ENCODE data around the gene CX3CR1. TPM values are rescaled to one million over a fixed set of nuclear protein-coding genes. Genes with fewer than 3 reads are reported as not detected.

CX3CR1 gene
- total RNA-seq, 1 donor from 2014 or later = 4.2 TPM

GRCh38 chr3:39318301-39318700 is 38.5 kb upstream of the CX3CR1 start:
- Mint-ChIP-seq H3K27me3 (ENCODE audit: unreplicated experiment) (peaks cover 2% of the 10 kb centered on the region), H3K27ac (ENCODE audit: unreplicated experiment) (no peak overlapping the region), H3K4me3 (ENCODE audit: unreplicated experiment) (no peak overlapping the region), H3K4me1 (ENCODE audit: unreplicated experiment) (no peaks in the 10 kb centered on the region), H3K36me3 (ENCODE audit: low read depth, unreplicated experiment) (peaks cover 4% of the 10 kb centered on the region), H3K9me3 (ENCODE audit: unreplicated experiment) (peaks cover 4% of the 10 kb centered on the region)
- TF ChIP-seq CTCF (IDR thresholded peaks at IDR 0.05; ENCODE audit: unreplicated experiment) = no peak
- DNase-seq (ENCODE audit: low spot score) = no peak

DNA sequence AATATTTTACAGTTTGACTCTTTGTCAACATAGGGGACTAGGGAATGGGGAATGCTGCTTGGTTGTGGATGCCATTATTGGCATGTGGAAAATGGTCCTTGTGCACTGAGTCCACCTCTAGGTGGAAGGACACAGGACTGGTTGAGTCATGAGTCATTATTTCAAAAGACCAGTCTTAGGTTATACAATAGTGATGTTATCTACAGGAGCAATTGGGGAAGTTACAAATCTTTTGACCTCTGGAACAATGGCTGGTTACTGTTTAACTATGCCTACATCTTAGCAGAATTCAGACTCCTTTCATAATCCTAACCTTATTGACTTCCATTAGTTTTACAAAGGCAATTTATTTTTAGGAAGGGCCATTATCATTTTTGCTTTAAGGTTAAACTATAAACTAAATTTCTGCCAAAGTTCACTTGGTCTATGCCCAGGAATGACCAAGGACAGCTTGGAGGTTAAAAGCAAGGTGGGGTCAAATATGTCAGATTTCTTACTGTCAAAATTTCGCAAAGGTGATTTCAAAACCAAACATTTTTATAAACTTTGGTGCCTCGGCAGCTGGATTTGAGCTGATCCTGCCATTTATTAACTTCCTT is 37.8 kb upstream of the CX3CR1 start:
- peaks cover 4% of the 10 kb centered on the region for H3K9me3 Mint-ChIP-seq (ENCODE audit: unreplicated experiment)
- no peak for DNase-seq (ENCODE audit: low spot score)
- H3K27ac Mint-ChIP-seq (ENCODE audit: unreplicated experiment) = no peak overlapping the region
- TF ChIP-seq CTCF (IDR thresholded peaks at IDR 0.05; ENCODE audit: unreplicated experiment) = no peak
- H3K36me3 Mint-ChIP-seq (ENCODE audit: low read depth, unreplicated experiment) = peaks cover 4% of the 10 kb centered on the region
- no peaks in the 10 kb centered on the region for H3K4me1 Mint-ChIP-seq (ENCODE audit: unreplicated experiment)
- H3K27me3 Mint-ChIP-seq (ENCODE audit: unreplicated experiment) = peaks cover 4% of the 10 kb centered on the region
- no peak overlapping the region for H3K4me3 Mint-ChIP-seq (ENCODE audit: unreplicated experiment)

DNA sequence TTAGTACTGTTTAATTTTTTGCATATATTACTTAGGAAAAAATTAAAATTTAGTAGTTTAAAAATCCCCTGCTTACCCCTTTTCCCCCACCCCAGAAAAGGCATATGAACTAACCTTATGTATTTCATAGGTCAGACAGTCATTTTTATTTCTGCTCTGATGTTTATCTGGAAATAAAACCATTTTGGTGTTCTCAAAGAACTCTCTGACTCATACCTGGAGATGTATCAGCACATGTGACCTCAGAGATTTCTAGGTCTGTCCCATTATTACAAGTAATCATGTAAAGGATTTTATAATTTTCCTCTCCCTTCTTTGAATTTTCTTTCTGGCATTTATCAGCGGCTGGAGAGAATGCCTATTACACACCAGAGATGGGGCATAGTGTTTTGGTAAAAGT is 35.6 kb upstream of the CX3CR1 start:
- no peak for DNase-seq (ENCODE audit: low spot score)
- no peak for TF ChIP-seq CTCF (IDR thresholded peaks at IDR 0.05; ENCODE audit: unreplicated experiment)
- Mint-ChIP-seq H3K27ac (ENCODE audit: unreplicated experiment) (no peak overlapping the region), H3K9me3 (ENCODE audit: unreplicated experiment) (peaks cover 4% of the 10 kb centered on the region), H3K4me3 (ENCODE audit: unreplicated experiment) (no peak overlapping the region), H3K4me1 (ENCODE audit: unreplicated experiment) (no peaks in the 10 kb centered on the region), H3K27me3 (ENCODE audit: unreplicated experiment) (peaks cover 4% of the 10 kb centered on the region), H3K36me3 (ENCODE audit: low read depth, unreplicated experiment) (peaks cover 4% of the 10 kb centered on the region)

- no peak overlapping the region for H3K4me3 Mint-ChIP-seq (ENCODE audit: unreplicated experiment)
- peaks cover 4% of the 10 kb centered on the region for H3K27me3 Mint-ChIP-seq (ENCODE audit: unreplicated experiment)
- no peak overlapping the region for H3K27ac Mint-ChIP-seq (ENCODE audit: unreplicated experiment)
- peaks cover 4% of the 10 kb centered on the region for H3K9me3 Mint-ChIP-seq (ENCODE audit: unreplicated experiment)
- TF ChIP-seq CTCF (IDR thresholded peaks at IDR 0.05; ENCODE audit: unreplicated experiment) = no peak
- H3K36me3 Mint-ChIP-seq (ENCODE audit: low read depth, unreplicated experiment) = peaks cover 4% of the 10 kb centered on the region
- H3K4me1 Mint-ChIP-seq (ENCODE audit: unreplicated experiment) = no peaks in the 10 kb centered on the region
- DNase-seq (ENCODE audit: low spot score) = no peak
These were observed 33.5 kb upstream of the CX3CR1 start for GRCh38 chr3:39313289-39313688.

- Mint-ChIP-seq H3K9me3 (ENCODE audit: unreplicated experiment) (no peaks in the 10 kb centered on the region), H3K36me3 (ENCODE audit: low read depth, unreplicated experiment) (peaks cover 5% of the 10 kb centered on the region), H3K4me3 (ENCODE audit: unreplicated experiment) (no peak overlapping the region), H3K4me1 (ENCODE audit: unreplicated experiment) (peaks cover 2% of the 10 kb centered on the region), H3K27ac (ENCODE audit: unreplicated experiment) (no peak overlapping the region), H3K27me3 (ENCODE audit: unreplicated experiment) (peaks cover 9% of the 10 kb centered on the region)
- no peak for DNase-seq (ENCODE audit: low spot score)
- no peak for TF ChIP-seq CTCF (IDR thresholded peaks at IDR 0.05; ENCODE audit: unreplicated experiment)
These were observed 22.3 kb upstream of the CX3CR1 start for GRCh38 chr3:39302178-39302577.
